ENCODE results near the gene KRT82. TPM values are rescaled to one million over a fixed set of nuclear protein-coding genes. Genes with fewer than 3 reads are reported as not detected.

KRT82 gene
- total RNA-seq, 5 donors from 2014 or later (not counting 1 experiment from before 2014, with no cell fraction given): not detected

GRCh38 chr12:52356762-52357580 is 49.2 kb downstream of the KRT82 start:
- Mint-ChIP-seq H3K27me3 (peaks cover 3 to 5% of the 10 kb centered on the region in 2 donors), H3K4me1 (peaks cover 33 to 41% (median 36%) of the 10 kb centered on the region in 3 donors), H3K27ac (no peak overlapping the region), H3K4me3 (no peak overlapping the region), H3K36me3 (no peaks in the 10 kb centered on the region), H3K9me3 (no peaks in the 10 kb centered on the region)
- WGBS (ENCODE audit: insufficient coverage): 88% methylated on average over 16 of the region's 20 CpGs
- peak in 1 of 35 experiments; percentile 13 for DNase-seq
- no peak for ATAC-seq (replicated peaks in 1 of 4)
- H3K27ac ChIP-seq (ENCODE audit: low read length): no peak overlapping the region
- peaks cover 0 to 37% of the 10 kb centered on the region in 2 experiments for H3K27me3 ChIP-seq (replicated peaks in 1 of 2; ENCODE audit: control insufficient read depth in 2 of 2, extremely low read depth in 1 of 2, insufficient read depth in 2 of 2, low read length in 1 of 2)
- no peaks in the 10 kb centered on the region for H3K9me3 ChIP-seq
- H3K4me3 ChIP-seq (ENCODE audit: control insufficient read depth in 1 of 2, extremely low read depth in 1 of 2, low read length in 1 of 2): no peak overlapping the region
- CTCF ChIA-PET: no interaction called here
- POLR2A ChIA-PET: no interaction called here
- peaks cover 17 to 39% of the 10 kb centered on the region in 2 experiments for H3K4me1 ChIP-seq (ENCODE audit: control insufficient read depth in 1 of 2, extremely low read depth in 1 of 2, insufficient read depth in 2 of 2, low read length in 2 of 2)
- no peaks in the 10 kb centered on the region for H3K36me3 ChIP-seq (ENCODE audit: control insufficient read depth in 2 of 2, extremely low read depth in 1 of 2, insufficient read depth in 1 of 2, low read length in 1 of 2)

- CTCF ChIA-PET: no interaction called here
Observed at GRCh38 chr12:52356031-52356761, 49.9 kb downstream of the KRT82 start.

GRCh38 chr12:52355176-52355575 is 51.0 kb downstream of the KRT82 start:
- Mint-ChIP-seq H3K27me3 (peaks cover 3 to 5% of the 10 kb centered on the region in 2 donors), H3K4me1 (peaks cover 45 to 52% (median 51%) of the 10 kb centered on the region in 3 donors), H3K27ac (no peak overlapping the region), H3K9me3 (no peaks in the 10 kb centered on the region), H3K36me3 (no peaks in the 10 kb centered on the region), H3K4me3 (no peak overlapping the region)
- Histone ChIP-seq H3K4me1 (ENCODE audit: control insufficient read depth in 1 of 2, extremely low read depth in 1 of 2, insufficient read depth in 2 of 2, low read length in 2 of 2) (peaks cover 26 to 53% of the 10 kb centered on the region in 2 experiments), H3K27ac (ENCODE audit: low read length) (no peak overlapping the region), H3K36me3 (ENCODE audit: control insufficient read depth in 2 of 2, extremely low read depth in 1 of 2, insufficient read depth in 1 of 2, low read length in 1 of 2) (no peaks in the 10 kb centered on the region), H3K27me3 (replicated peaks in 1 of 2; ENCODE audit: control insufficient read depth in 2 of 2, extremely low read depth in 1 of 2, insufficient read depth in 2 of 2, low read length in 1 of 2) (peaks cover 0 to 45% of the 10 kb centered on the region in 2 experiments), H3K9me3 (no peaks in the 10 kb centered on the region), H3K4me3 (ENCODE audit: control insufficient read depth in 1 of 2, extremely low read depth in 1 of 2, low read length in 1 of 2) (no peak overlapping the region)
- 80% methylated on average over 3 of the region's 8 CpGs for WGBS (ENCODE audit: insufficient coverage)
- ATAC-seq (replicated peaks in 1 of 4) (no peak), DNase-seq (peak in 1 of 35 experiments; percentile 1)
- ChIA-PET CTCF (no interaction called here), POLR2A (interaction anchor here in 1 of 2 donors (0.7 kb wide), 1 partner anchor 17 kb away, joined by 3 read pairs; no protein-coding TSS in a partner anchor)

More at GRCh38 chr12:52356031-52356761, 49.9 kb downstream of the KRT82 start:
- DNase-seq (peak in 1 of 35 experiments; percentile 22), ATAC-seq (replicated peaks in 1 of 4) (no peak)
- WGBS (ENCODE audit: insufficient coverage): 92% methylated on average over 46 of the region's 56 CpGs
- POLR2A ChIA-PET: no interaction called here
- no peak overlapping the region for H3K4me3 ChIP-seq (ENCODE audit: control insufficient read depth in 1 of 2, extremely low read depth in 1 of 2, low read length in 1 of 2)
- Mint-ChIP-seq H3K9me3 (no peaks in the 10 kb centered on the region), H3K4me1 (peaks cover 41 to 44% (median 44%) of the 10 kb centered on the region in 3 donors), H3K36me3 (no peaks in the 10 kb centered on the region), H3K4me3 (no peak overlapping the region), H3K27me3 (peaks cover 3 to 5% of the 10 kb centered on the region in 2 donors), H3K27ac (no peak overlapping the region)
- H3K27ac ChIP-seq (ENCODE audit: low read length): no peak overlapping the region
- no peaks in the 10 kb centered on the region for H3K36me3 ChIP-seq (ENCODE audit: control insufficient read depth in 2 of 2, extremely low read depth in 1 of 2, insufficient read depth in 1 of 2, low read length in 1 of 2)
- H3K4me1 ChIP-seq (ENCODE audit: control insufficient read depth in 1 of 2, extremely low read depth in 1 of 2, insufficient read depth in 2 of 2, low read length in 2 of 2): peaks cover 25 to 43% of the 10 kb centered on the region in 2 experiments
- no peaks in the 10 kb centered on the region for H3K9me3 ChIP-seq
- H3K27me3 ChIP-seq (replicated peaks in 1 of 2; ENCODE audit: control insufficient read depth in 2 of 2, extremely low read depth in 1 of 2, insufficient read depth in 2 of 2, low read length in 1 of 2): peaks cover 0 to 38% of the 10 kb centered on the region in 2 experiments

- ATAC-seq (replicated peaks in 1 of 4) (no peak), DNase-seq (no peak)
- H3K4me1 ChIP-seq (ENCODE audit: control insufficient read depth in 1 of 2, extremely low read depth in 1 of 2, insufficient read depth in 2 of 2, low read length in 2 of 2): peaks cover 23 to 46% of the 10 kb centered on the region in 2 experiments
- no CpG with 5 or more reads among the region's 5 CpGs for WGBS (ENCODE audit: insufficient coverage)
- H3K36me3 ChIP-seq (ENCODE audit: control insufficient read depth in 2 of 2, extremely low read depth in 1 of 2, insufficient read depth in 1 of 2, low read length in 1 of 2): no peaks in the 10 kb centered on the region
- no peak overlapping the region for H3K4me3 ChIP-seq (ENCODE audit: control insufficient read depth in 1 of 2, extremely low read depth in 1 of 2, low read length in 1 of 2)
- ChIA-PET CTCF (no interaction called here), POLR2A (no interaction called here)
- H3K27ac ChIP-seq (ENCODE audit: low read length): no peak overlapping the region
- peaks cover 36 to 49% (median 48%) of the 10 kb centered on the region in 3 donors for H3K4me1 Mint-ChIP-seq
- H3K36me3 Mint-ChIP-seq: no peaks in the 10 kb centered on the region
- no peaks in the 10 kb centered on the region for H3K9me3 ChIP-seq
- H3K27ac Mint-ChIP-seq: no peak overlapping the region
- H3K27me3 ChIP-seq (replicated peaks in 1 of 2; ENCODE audit: control insufficient read depth in 2 of 2, extremely low read depth in 1 of 2, insufficient read depth in 2 of 2, low read length in 1 of 2): peaks cover 0 to 42% of the 10 kb centered on the region in 2 experiments
- H3K9me3 Mint-ChIP-seq: no peaks in the 10 kb centered on the region
- no peak overlapping the region for H3K4me3 Mint-ChIP-seq
- H3K27me3 Mint-ChIP-seq: peaks cover 3 to 9% of the 10 kb centered on the region in 2 donors
Observed at GRCh38 chr12:52354200-52354599, 51.9 kb downstream of the KRT82 start.

- no peaks in the 10 kb centered on the region for H3K9me3 ChIP-seq
- peaks cover 20 to 42% of the 10 kb centered on the region in 2 experiments for H3K4me1 ChIP-seq (ENCODE audit: control insufficient read depth in 1 of 2, extremely low read depth in 1 of 2, insufficient read depth in 2 of 2, low read length in 2 of 2)
- no peak overlapping the region for H3K27ac ChIP-seq (ENCODE audit: low read length)
- no peaks in the 10 kb centered on the region for H3K9me3 Mint-ChIP-seq
- WGBS (ENCODE audit: insufficient coverage): 100% methylated on average over 1 of the region's 3 CpGs
- CTCF ChIA-PET: interaction anchor here in 1 of 2 donors (0.7 kb wide), 1 partner anchor 27 kb away, joined by 3 read pairs; no protein-coding TSS in a partner anchor
- DNase-seq (no peak), ATAC-seq (replicated peaks in 1 of 4) (no peak)
- H3K4me1 Mint-ChIP-seq: peaks cover 32 to 46% (median 45%) of the 10 kb centered on the region in 3 donors
- no peak overlapping the region for H3K4me3 Mint-ChIP-seq
- peaks cover 0 to 42% of the 10 kb centered on the region in 2 experiments for H3K27me3 ChIP-seq (replicated peaks in 1 of 2; ENCODE audit: control insufficient read depth in 2 of 2, extremely low read depth in 1 of 2, insufficient read depth in 2 of 2, low read length in 1 of 2)
- no peak overlapping the region for H3K27ac Mint-ChIP-seq
- no peaks in the 10 kb centered on the region for H3K36me3 ChIP-seq (ENCODE audit: control insufficient read depth in 2 of 2, extremely low read depth in 1 of 2, insufficient read depth in 1 of 2, low read length in 1 of 2)
- peaks cover 3 to 9% of the 10 kb centered on the region in 2 donors for H3K27me3 Mint-ChIP-seq
- H3K36me3 Mint-ChIP-seq: no peaks in the 10 kb centered on the region
- no peak overlapping the region for H3K4me3 ChIP-seq (ENCODE audit: control insufficient read depth in 1 of 2, extremely low read depth in 1 of 2, low read length in 1 of 2)
- POLR2A ChIA-PET: no interaction called here
Observed at GRCh38 chr12:52353766-52354165, 52.4 kb downstream of the KRT82 start.

GRCh38 chr12:52352951-52353350 is 53.2 kb downstream of the KRT82 start:
- ChIA-PET POLR2A (no interaction called here), CTCF (interaction anchor here in 1 of 2 donors (0.7 kb wide), 1 partner anchor 26 kb away, joined by 3 read pairs; no protein-coding TSS in a partner anchor)
- Histone ChIP-seq H3K4me1 (ENCODE audit: control insufficient read depth in 1 of 2, extremely low read depth in 1 of 2, insufficient read depth in 2 of 2, low read length in 2 of 2) (peaks cover 13 to 33% of the 10 kb centered on the region in 2 experiments), H3K4me3 (ENCODE audit: control insufficient read depth in 1 of 2, extremely low read depth in 1 of 2, low read length in 1 of 2) (no peak overlapping the region), H3K27ac (ENCODE audit: low read length) (no peak overlapping the region), H3K9me3 (no peaks in the 10 kb centered on the region), H3K36me3 (ENCODE audit: control insufficient read depth in 2 of 2, extremely low read depth in 1 of 2, insufficient read depth in 1 of 2, low read length in 1 of 2) (no peaks in the 10 kb centered on the region), H3K27me3 (replicated peaks in 1 of 2; ENCODE audit: control insufficient read depth in 2 of 2, extremely low read depth in 1 of 2, insufficient read depth in 2 of 2, low read length in 1 of 2) (peaks cover 0 to 47% of the 10 kb centered on the region in 2 experiments)
- H3K4me3 Mint-ChIP-seq: no peak overlapping the region
- H3K4me1 Mint-ChIP-seq: peaks cover 24 to 38% (median 37%) of the 10 kb centered on the region in 3 donors
- H3K9me3 Mint-ChIP-seq: no peaks in the 10 kb centered on the region
- DNase-seq: no peak
- no peak for ATAC-seq (replicated peaks in 1 of 4)
- H3K27ac Mint-ChIP-seq: peak overlapping the region in 1 of 2 donors; percentile 25
- WGBS (ENCODE audit: insufficient coverage): no CpG with 5 or more reads among the region's 2 CpGs
- H3K27me3 Mint-ChIP-seq: peaks cover 3 to 10% of the 10 kb centered on the region in 2 donors
- H3K36me3 Mint-ChIP-seq: no peaks in the 10 kb centered on the region

Data from T-cell (primary cell).